Nephron (organoid): ENCODE measurements around the gene RAD17.

ENCODE experiments used
- H3K27ac Mint-ChIP-seq, 3 experiments: 2 replicates each; pipeline ENCODE4 v1.8.0; 2020; ENCODE audit warnings: mixed read lengths in 3 of 3, mild to moderate bottlenecking in 2 of 3, moderate library complexity in 1 of 3
- H3K27me3 Mint-ChIP-seq: 2 replicates; pipeline ENCODE4 v1.8.0; 2021; ENCODE audit warnings: low read depth, mild to moderate bottlenecking, moderate library complexity, mixed read lengths
- H3K36me3 Mint-ChIP-seq: 2 replicates; pipeline ENCODE4 v1.8.0; 2020; ENCODE audit warnings: low read depth, mixed read lengths
- H3K4me1 Mint-ChIP-seq: 2 replicates; pipeline ENCODE4 v1.8.0; 2020; ENCODE audit warnings: mixed read lengths
- H3K4me3 Mint-ChIP-seq, 3 experiments: 2 replicates each; pipeline ENCODE4 v1.8.0; 2020; ENCODE audit warnings: mild to moderate bottlenecking in 3 of 3, mixed read lengths in 3 of 3, moderate library complexity in 2 of 3
- H3K9me3 Mint-ChIP-seq: 2 replicates; pipeline ENCODE4 v1.8.0; 2020; ENCODE audit warnings: mixed read lengths
- TF ChIP-seq, protein P1 (sequence below), 3 experiments: fragments of 200-600 bp; sonication (generic); IDR thresholded peaks; one replicate each; pipeline ENCODE4 v1.5.0; 2021; ENCODE audit warnings: antibody characterized with exemption in 3 of 3; ENCODE audit not compliant: unreplicated experiment in 3 of 3

RAD17 gene

DNA sequence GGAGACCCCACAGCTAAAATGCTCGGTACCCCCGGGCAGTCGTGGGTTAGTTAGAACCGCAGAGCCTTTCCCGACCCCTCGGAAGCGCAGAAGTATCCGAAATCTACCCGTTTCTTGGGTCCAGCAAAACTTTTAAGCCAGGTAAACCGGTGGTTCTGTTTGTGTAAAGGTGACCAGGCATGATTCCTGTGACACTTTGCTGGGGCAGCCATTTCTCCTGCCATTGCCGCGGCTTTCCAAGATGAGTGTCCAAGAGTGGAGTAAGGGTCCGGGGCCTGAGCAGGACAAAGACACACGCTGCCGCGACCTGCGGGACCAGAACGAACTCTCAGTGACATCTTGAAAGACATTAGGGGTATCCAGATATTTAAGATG, 46.0 kb downstream of the RAD17 start:
- H3K27ac Mint-ChIP-seq: peak overlapping the region; percentile 46 to 97 (median 65)
- H3K4me1 Mint-ChIP-seq: peaks cover 3% of the 10 kb centered on the region
- H3K36me3 Mint-ChIP-seq: peaks cover 54% of the 10 kb centered on the region
- no peaks in the 10 kb centered on the region for H3K9me3 Mint-ChIP-seq
- peak overlapping the region; percentile 86 to 88 (median 86) for H3K4me3 Mint-ChIP-seq
- H3K27me3 Mint-ChIP-seq: peaks cover 30% of the 10 kb centered on the region
- TF ChIP-seq, protein P1, sequence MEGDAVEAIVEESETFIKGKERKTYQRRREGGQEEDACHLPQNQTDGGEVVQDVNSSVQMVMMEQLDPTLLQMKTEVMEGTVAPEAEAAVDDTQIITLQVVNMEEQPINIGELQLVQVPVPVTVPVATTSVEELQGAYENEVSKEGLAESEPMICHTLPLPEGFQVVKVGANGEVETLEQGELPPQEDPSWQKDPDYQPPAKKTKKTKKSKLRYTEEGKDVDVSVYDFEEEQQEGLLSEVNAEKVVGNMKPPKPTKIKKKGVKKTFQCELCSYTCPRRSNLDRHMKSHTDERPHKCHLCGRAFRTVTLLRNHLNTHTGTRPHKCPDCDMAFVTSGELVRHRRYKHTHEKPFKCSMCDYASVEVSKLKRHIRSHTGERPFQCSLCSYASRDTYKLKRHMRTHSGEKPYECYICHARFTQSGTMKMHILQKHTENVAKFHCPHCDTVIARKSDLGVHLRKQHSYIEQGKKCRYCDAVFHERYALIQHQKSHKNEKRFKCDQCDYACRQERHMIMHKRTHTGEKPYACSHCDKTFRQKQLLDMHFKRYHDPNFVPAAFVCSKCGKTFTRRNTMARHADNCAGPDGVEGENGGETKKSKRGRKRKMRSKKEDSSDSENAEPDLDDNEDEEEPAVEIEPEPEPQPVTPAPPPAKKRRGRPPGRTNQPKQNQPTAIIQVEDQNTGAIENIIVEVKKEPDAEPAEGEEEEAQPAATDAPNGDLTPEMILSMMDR (IDR thresholded peaks at IDR 0.05; ENCODE audit: unreplicated experiment in 3 of 3): no peak

DNA sequence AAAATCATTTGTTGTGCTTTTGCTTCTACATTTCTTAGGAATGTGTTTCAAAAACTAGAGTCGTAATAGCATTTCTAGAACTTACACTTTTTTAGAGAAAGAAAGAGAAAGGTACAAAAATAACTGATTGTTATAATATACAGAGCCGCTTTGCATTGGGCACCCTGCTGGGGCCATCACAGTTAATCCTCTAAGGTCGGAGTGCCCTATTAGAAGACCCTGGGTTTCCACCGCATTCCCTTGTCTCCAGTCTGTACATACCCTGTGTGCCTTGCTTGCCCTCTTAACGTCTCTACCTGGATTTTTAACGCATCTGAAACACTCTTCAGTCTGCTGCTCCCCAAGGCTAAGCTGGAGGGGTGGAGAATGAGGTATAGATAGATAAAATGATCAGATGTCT, 46.6 kb downstream of the RAD17 start:
- TF ChIP-seq, protein P1 (IDR thresholded peaks at IDR 0.05; ENCODE audit: unreplicated experiment in 3 of 3): no peak
- no peaks in the 10 kb centered on the region for H3K9me3 Mint-ChIP-seq
- peaks cover 30% of the 10 kb centered on the region for H3K27me3 Mint-ChIP-seq
- H3K4me3 Mint-ChIP-seq: peak overlapping the region; percentile 86 to 88 (median 86)
- peaks cover 53% of the 10 kb centered on the region for H3K36me3 Mint-ChIP-seq
- peaks cover 3% of the 10 kb centered on the region for H3K4me1 Mint-ChIP-seq
- peak overlapping the region in 1 of 3 experiments; percentile 97 for H3K27ac Mint-ChIP-seq

DNA sequence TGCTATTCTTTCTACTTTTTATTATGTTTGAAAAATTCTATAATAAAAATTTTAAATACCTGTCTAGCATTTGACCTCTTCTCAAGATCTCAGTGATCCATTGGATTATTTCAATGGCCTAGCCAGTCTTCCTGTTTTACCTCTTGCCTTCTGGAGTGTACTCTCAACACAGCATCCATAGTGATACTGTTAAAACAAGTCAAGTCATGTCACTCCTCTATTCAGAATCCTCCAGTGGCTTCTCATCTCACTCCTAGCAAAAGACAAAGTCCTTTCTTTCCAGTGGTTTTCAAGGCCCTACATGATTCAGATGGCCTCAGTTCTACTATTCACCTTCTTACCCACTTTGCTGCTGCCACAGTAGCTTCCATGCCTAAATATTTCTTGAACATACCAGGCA, 47.1 kb downstream of the RAD17 start:
- H3K9me3 Mint-ChIP-seq: no peaks in the 10 kb centered on the region
- peaks cover 3% of the 10 kb centered on the region for H3K4me1 Mint-ChIP-seq
- peaks cover 48% of the 10 kb centered on the region for H3K36me3 Mint-ChIP-seq
- peak overlapping the region; percentile 1 to 86 (median 76) for H3K4me3 Mint-ChIP-seq
- TF ChIP-seq, protein P1 (IDR thresholded peaks at IDR 0.05; ENCODE audit: unreplicated experiment in 3 of 3): no peak
- H3K27ac Mint-ChIP-seq: peak overlapping the region in 1 of 3 experiments; percentile 97
- H3K27me3 Mint-ChIP-seq: peaks cover 30% of the 10 kb centered on the region

DNA sequence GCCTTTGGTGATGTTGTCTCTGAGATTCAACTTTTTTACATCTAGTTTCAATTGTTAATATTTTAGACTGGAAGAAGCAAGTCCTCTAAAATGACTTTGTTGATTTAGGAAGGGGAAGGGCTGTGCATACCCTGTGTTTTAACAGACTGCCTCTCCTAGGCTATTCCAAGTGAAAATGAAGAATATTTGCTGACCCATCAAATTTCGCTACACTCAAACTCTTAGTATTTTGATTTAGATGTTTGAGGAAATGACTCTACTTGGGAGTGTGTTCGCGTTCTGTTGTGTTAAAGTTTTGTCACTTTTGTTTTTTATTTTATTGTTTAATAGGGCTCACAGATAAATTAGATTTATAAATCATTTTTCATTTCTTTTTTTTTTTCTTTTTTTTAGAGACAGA, 48.9 kb downstream of the RAD17 start:
- Mint-ChIP-seq H3K36me3 (peaks cover 54% of the 10 kb centered on the region), H3K9me3 (peaks cover 2% of the 10 kb centered on the region), H3K27me3 (peaks cover 30% of the 10 kb centered on the region), H3K4me1 (peaks cover 3% of the 10 kb centered on the region), H3K27ac (no peak overlapping the region), H3K4me3 (no peak overlapping the region)
- TF ChIP-seq, protein P1 (IDR thresholded peaks at IDR 0.05; ENCODE audit: unreplicated experiment in 3 of 3): no peak

DNA sequence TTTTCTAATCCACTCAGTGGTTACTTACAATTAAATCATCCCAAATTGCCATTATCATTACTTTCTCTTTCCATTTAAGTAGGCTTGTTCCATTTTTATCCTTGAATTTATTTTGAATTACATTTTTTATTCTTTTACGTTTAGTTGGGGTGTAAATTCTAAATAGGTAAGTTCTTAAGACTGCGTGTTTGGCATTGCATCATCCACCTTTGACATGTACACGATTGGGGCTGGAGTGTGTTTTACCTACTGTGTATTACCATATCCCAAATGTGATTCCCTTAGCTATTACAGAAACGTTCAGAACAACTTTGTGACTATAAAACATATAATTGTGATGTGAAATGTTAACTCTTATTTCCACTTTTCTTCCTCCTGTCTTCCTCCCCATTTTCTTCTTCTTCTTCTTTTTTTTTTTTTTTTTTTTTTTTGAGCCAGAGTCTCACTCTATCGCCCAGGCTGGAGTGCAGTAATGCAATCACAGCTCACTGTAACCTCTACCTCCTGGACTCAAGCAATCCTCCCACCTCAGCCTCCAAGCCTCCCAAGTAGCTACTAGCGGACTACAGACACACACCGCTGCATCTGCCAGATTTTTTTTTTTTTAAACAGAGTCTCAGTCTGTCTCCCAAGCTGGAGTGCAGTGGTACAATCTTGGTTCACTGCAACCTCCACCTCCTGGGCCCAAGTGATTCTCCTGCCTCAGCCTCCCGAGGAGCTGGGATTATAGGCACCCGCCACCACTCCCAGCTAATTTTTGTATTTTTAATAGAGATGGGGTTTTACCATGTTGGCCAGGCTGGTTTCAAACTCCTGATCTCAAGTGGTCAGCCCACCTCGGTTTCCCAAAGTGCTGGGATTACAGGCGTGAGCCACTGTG, 62.0 kb downstream of the RAD17 start:
- Mint-ChIP-seq H3K27ac (no peak overlapping the region), H3K36me3 (peaks cover 10% of the 10 kb centered on the region), H3K9me3 (no peaks in the 10 kb centered on the region), H3K4me1 (peaks cover 5% of the 10 kb centered on the region), H3K4me3 (no peak overlapping the region), H3K27me3 (no peaks in the 10 kb centered on the region)
- TF ChIP-seq, protein P1 (IDR thresholded peaks at IDR 0.05; ENCODE audit: unreplicated experiment in 3 of 3): no peak
